Measurements from ENCODE around the gene SPOCK1. TPM values are rescaled to one million over a fixed set of nuclear protein-coding genes. Genes with fewer than 3 reads are reported as not detected.
A peak's percentile ranks its signal among the peaks of the same experiment; 100 is the strongest.
"Not testable (repeated sequence)": the region's sequence is repeated elsewhere in the genome, so short reads cannot be mapped to it uniquely, and the experiment has no call there.

The SPOCK1 gene
- not detected for total RNA-seq

GRCh38 chr5:137498736-137499505 lies at the start of gene SPOCK1:
SPOCK1 (minus strand) TSS chr5:137499326.
- ATAC-seq (ENCODE audit: low read depth) (peak; percentile 95), DNase-seq (peak; percentile 85)
- Mint-ChIP-seq H3K36me3 (no peaks in the 10 kb centered on the region), H3K27me3 (peaks cover 35% of the 10 kb centered on the region), H3K27ac (no peak within 1 kb of the TSS), H3K4me1 (no peaks in the 10 kb centered on the region), H3K4me3 (no peak within 1 kb of the TSS), H3K9me3 (no peaks in the 10 kb centered on the region)
- POLR2A ChIA-PET: no interaction called here

DNA sequence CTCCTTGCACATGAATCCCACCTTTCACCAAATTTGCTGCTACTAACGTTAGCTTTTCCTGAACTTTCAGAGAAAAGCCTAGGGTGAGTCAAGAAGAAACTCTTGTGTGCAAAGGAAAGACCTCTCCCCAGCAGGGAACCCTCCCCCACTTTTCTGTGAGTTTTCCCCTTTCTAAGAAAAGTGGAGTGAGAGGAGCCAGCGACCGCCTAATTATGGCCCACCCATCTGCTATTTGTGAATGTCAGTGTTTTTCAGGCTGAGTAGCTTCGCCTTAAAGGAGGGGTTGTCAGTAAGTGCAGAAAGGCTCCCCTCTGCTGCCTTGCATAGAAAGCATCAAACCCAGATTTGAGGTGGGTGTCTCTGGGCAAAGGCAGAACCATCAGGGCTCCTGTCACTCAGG lies 46.8 kb upstream of the SPOCK1 start:
- H3K4me3 Mint-ChIP-seq: no peak overlapping the region
- POLR2A ChIA-PET: no interaction called here
- DNase-seq (no peak), ATAC-seq (ENCODE audit: low read depth) (no peak)
- H3K27ac Mint-ChIP-seq: no peak overlapping the region
- no peaks in the 10 kb centered on the region for H3K36me3 Mint-ChIP-seq
- H3K9me3 Mint-ChIP-seq: peaks cover 7% of the 10 kb centered on the region
- H3K27me3 Mint-ChIP-seq: peaks cover 13% of the 10 kb centered on the region
- no peaks in the 10 kb centered on the region for H3K4me1 Mint-ChIP-seq

DNA sequence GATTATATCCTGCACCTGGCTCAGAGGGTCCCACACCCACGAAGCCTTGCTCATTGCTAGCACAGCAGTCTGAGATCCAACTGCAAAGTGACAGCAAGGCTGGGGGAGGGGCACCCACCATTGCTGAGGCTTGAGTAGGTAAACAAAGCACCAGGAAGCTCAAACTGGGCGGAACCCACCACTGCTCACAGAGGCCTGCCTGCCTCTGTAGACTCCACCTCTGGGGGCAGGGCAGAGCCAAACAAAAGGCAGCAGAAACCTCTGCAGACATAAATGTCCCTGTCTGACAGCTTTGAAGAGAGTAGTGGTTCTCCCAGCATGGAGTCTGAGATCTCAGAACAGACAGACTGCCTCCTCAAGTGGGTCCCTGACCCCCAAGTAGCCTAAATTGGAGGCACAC lies 36.3 kb upstream of the SPOCK1 start:
- H3K4me1 Mint-ChIP-seq; POLR2A ChIA-PET; DNase-seq; H3K27me3 Mint-ChIP-seq; H3K36me3 Mint-ChIP-seq; H3K9me3 Mint-ChIP-seq; H3K4me3 Mint-ChIP-seq; H3K27ac Mint-ChIP-seq; ATAC-seq (ENCODE audit: low read depth): not testable (repeated sequence)

DNA sequence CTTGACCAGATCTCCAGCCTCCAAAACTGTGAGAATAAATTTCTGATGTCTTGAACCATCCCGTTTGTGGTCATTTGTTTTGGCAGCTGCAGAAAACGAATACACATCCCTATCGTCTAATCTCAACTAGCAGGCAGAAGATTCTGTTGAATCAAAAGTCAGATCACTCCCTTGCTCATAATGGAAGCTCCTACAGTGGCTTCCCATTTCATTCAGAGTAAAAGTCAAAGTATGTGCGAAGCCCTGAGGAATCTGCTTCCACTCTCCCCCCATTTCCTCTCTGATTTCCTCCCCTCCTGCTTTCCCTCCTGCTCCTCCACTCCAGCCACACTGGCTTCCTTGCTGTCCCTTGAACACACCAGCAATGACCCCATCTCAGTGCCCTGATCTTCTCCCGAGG lies 34.8 kb upstream of the SPOCK1 start:
- POLR2A ChIA-PET: no interaction called here
- no peaks in the 10 kb centered on the region for H3K27me3 Mint-ChIP-seq
- peaks cover 4% of the 10 kb centered on the region for H3K9me3 Mint-ChIP-seq
- H3K36me3 Mint-ChIP-seq: no peaks in the 10 kb centered on the region
- no peaks in the 10 kb centered on the region for H3K4me1 Mint-ChIP-seq
- no peak for DNase-seq
- H3K4me3 Mint-ChIP-seq: no peak overlapping the region
- no peak for ATAC-seq (ENCODE audit: low read depth)
- no peak overlapping the region for H3K27ac Mint-ChIP-seq

DNA sequence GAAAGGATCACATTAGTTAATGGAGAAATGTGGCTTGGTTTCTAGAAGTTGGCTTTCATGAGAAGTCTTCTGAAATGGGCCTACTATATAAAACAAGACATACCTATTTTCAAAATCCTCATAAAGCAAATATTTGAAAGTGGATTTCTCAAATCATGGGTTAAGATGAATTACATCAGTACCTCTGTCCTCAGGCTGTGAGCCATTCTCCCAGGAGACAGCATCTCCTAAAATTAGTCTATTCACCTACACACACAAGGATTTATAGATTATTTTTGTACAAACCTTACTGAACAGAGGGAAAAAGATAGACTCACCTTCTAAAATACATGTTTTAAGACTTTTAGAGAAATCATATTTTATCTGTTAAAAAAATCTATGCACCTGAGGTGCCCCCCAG lies 32.1 kb upstream of the SPOCK1 start:
- ATAC-seq (ENCODE audit: low read depth) (no peak), DNase-seq (no peak)
- Mint-ChIP-seq H3K9me3 (peaks cover 4% of the 10 kb centered on the region), H3K36me3 (no peaks in the 10 kb centered on the region), H3K4me3 (no peak overlapping the region), H3K4me1 (no peaks in the 10 kb centered on the region), H3K27me3 (peaks cover 5% of the 10 kb centered on the region), H3K27ac (no peak overlapping the region)
- POLR2A ChIA-PET: no interaction called here

GRCh38 chr5:137521246-137521645 lies 22.1 kb upstream of the SPOCK1 start:
- POLR2A ChIA-PET: no interaction called here
- no peaks in the 10 kb centered on the region for H3K36me3 Mint-ChIP-seq
- H3K27ac Mint-ChIP-seq: no peak overlapping the region
- no peak for ATAC-seq (ENCODE audit: low read depth)
- peaks cover 17% of the 10 kb centered on the region for H3K27me3 Mint-ChIP-seq
- H3K4me1 Mint-ChIP-seq: no peaks in the 10 kb centered on the region
- H3K9me3 Mint-ChIP-seq: peaks cover 3% of the 10 kb centered on the region
- DNase-seq: no peak
- no peak overlapping the region for H3K4me3 Mint-ChIP-seq

- H3K27me3 Mint-ChIP-seq: peaks cover 18% of the 10 kb centered on the region
- H3K9me3 Mint-ChIP-seq: peaks cover 3% of the 10 kb centered on the region
- POLR2A ChIA-PET: no interaction called here
- H3K36me3 Mint-ChIP-seq: no peaks in the 10 kb centered on the region
- H3K4me3 Mint-ChIP-seq: no peak overlapping the region
- H3K4me1 Mint-ChIP-seq: no peaks in the 10 kb centered on the region
- ATAC-seq (ENCODE audit: low read depth) (no peak), DNase-seq (no peak)
- H3K27ac Mint-ChIP-seq: no peak overlapping the region
Observed at GRCh38 chr5:137516961-137517360, 17.8 kb upstream of the SPOCK1 start.

GRCh38 chr5:137516251-137516797 lies 17.2 kb upstream of the SPOCK1 start:
- ATAC-seq (ENCODE audit: low read depth) (no peak), DNase-seq (no peak)
- H3K27ac Mint-ChIP-seq: no peak overlapping the region
- POLR2A ChIA-PET: no interaction called here
- H3K36me3 Mint-ChIP-seq: no peaks in the 10 kb centered on the region
- no peak overlapping the region for H3K4me3 Mint-ChIP-seq
- H3K4me1 Mint-ChIP-seq: no peaks in the 10 kb centered on the region
- H3K9me3 Mint-ChIP-seq: peaks cover 3% of the 10 kb centered on the region
- peaks cover 18% of the 10 kb centered on the region for H3K27me3 Mint-ChIP-seq

DNA sequence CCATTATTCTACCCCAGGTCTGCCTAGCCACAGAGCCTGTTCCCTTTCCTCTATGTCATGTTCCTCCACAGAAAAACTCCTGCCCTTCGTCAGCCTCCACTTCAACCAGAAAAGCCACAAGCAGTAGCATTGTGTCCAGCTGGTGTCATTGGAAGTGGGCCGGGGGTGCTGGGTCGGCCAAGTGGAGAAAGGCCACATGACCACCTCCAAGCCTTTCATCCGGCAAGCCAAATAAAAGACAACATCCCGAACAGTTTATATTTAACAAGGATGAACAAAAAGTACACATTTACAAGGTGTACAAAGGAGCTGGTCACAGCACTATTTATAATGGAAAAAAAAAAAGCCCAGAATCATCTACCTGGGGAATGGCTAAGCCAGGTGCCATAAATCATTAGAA lies 16.1 kb upstream of the SPOCK1 start:
- POLR2A ChIA-PET: no interaction called here
- H3K4me1 Mint-ChIP-seq: no peaks in the 10 kb centered on the region
- H3K36me3 Mint-ChIP-seq: no peaks in the 10 kb centered on the region
- H3K27me3 Mint-ChIP-seq: peaks cover 20% of the 10 kb centered on the region
- H3K4me3 Mint-ChIP-seq: no peak overlapping the region
- DNase-seq (no peak), ATAC-seq (ENCODE audit: low read depth) (no peak)
- peaks cover 3% of the 10 kb centered on the region for H3K9me3 Mint-ChIP-seq
- no peak overlapping the region for H3K27ac Mint-ChIP-seq

DNA sequence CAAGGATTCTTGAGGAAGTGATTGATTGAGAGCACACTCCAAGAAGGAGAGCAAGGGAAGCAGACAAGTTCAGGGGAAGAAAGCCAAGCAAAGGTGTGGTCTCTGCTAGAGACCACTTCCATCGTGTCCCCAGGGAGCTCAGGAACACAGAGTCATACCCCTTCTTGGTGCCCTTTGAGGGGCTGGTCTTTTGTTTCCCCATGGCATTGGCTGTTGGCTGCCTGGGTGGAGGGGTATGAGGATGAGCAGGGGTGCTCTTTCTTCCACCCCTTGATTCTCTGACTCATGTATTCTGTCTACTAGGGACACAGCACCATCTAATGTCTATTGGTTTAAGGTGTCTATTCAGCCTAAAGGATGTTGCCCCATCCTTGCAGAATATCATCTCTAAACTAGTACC lies 11.5 kb upstream of the SPOCK1 start:
- H3K4me3 Mint-ChIP-seq: no peak overlapping the region
- DNase-seq (no peak), ATAC-seq (ENCODE audit: low read depth) (no peak)
- H3K27me3 Mint-ChIP-seq: peaks cover 9% of the 10 kb centered on the region
- H3K9me3 Mint-ChIP-seq: no peaks in the 10 kb centered on the region
- no peaks in the 10 kb centered on the region for H3K36me3 Mint-ChIP-seq
- POLR2A ChIA-PET: no interaction called here
- H3K27ac Mint-ChIP-seq: no peak overlapping the region
- no peaks in the 10 kb centered on the region for H3K4me1 Mint-ChIP-seq

GRCh38 chr5:137507150-137507549 lies 8.0 kb upstream of the SPOCK1 start:
- Mint-ChIP-seq H3K4me3 (no peak overlapping the region), H3K27me3 (peaks cover 5% of the 10 kb centered on the region), H3K27ac (no peak overlapping the region), H3K36me3 (no peaks in the 10 kb centered on the region), H3K9me3 (no peaks in the 10 kb centered on the region), H3K4me1 (no peaks in the 10 kb centered on the region)
- POLR2A ChIA-PET: no interaction called here
- DNase-seq (no peak), ATAC-seq (ENCODE audit: low read depth) (no peak)

- H3K4me1 Mint-ChIP-seq: no peaks in the 10 kb centered on the region
- POLR2A ChIA-PET: no interaction called here
- H3K36me3 Mint-ChIP-seq: no peaks in the 10 kb centered on the region
- H3K27me3 Mint-ChIP-seq: peaks cover 5% of the 10 kb centered on the region
- no peak overlapping the region for H3K27ac Mint-ChIP-seq
- ATAC-seq (ENCODE audit: low read depth) (no peak), DNase-seq (no peak)
- H3K9me3 Mint-ChIP-seq: no peaks in the 10 kb centered on the region
- H3K4me3 Mint-ChIP-seq: no peak overlapping the region
Observed at GRCh38 chr5:137506296-137506695, 7.2 kb upstream of the SPOCK1 start.

GRCh38 chr5:137504916-137505315 lies 5.8 kb upstream of the SPOCK1 start:
- no peaks in the 10 kb centered on the region for H3K9me3 Mint-ChIP-seq

DNA sequence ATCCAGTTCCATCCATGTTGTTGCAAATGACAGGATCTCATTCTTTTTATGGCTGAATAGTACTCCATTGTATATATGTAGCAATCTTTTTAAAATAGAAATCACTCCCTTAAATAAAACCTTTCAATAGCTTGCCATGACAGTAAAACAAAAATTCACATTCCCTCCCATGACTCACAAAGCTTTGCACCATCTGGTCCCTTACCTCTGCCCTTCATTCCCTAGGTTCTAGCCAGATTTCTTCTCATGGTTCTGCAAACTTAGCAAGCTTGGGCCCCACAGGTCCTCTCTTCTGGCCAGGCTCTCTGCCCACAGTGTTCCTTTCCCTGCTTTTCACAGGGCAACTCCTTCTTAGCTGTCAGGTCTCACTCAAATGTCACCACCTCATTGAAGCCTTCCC lies 4.3 kb upstream of the SPOCK1 start:
- no peak overlapping the region for H3K27ac Mint-ChIP-seq
- H3K27me3 Mint-ChIP-seq: peaks cover 2% of the 10 kb centered on the region
- POLR2A ChIA-PET: no interaction called here
- ATAC-seq (ENCODE audit: low read depth) (no peak), DNase-seq (no peak)
- H3K4me1 Mint-ChIP-seq: no peaks in the 10 kb centered on the region
- no peaks in the 10 kb centered on the region for H3K36me3 Mint-ChIP-seq
- no peaks in the 10 kb centered on the region for H3K9me3 Mint-ChIP-seq
- H3K4me3 Mint-ChIP-seq: no peak overlapping the region

More at GRCh38 chr5:137504916-137505315, 5.8 kb upstream of the SPOCK1 start:
- H3K27me3 Mint-ChIP-seq: peaks cover 2% of the 10 kb centered on the region
- ATAC-seq (ENCODE audit: low read depth) (no peak), DNase-seq (no peak)
- no peaks in the 10 kb centered on the region for H3K4me1 Mint-ChIP-seq
- POLR2A ChIA-PET: no interaction called here
- H3K4me3 Mint-ChIP-seq: no peak overlapping the region
- H3K27ac Mint-ChIP-seq: no peak overlapping the region
- no peaks in the 10 kb centered on the region for H3K36me3 Mint-ChIP-seq
